Mammary epithelial cell (primary cell): Measurements from ENCODE around the gene SURF6.

ENCODE experiments used
- EZH2 ChIP-seq: IDR thresholded peaks from 2 replicates; pipeline ENCODE4 v1.6.1; 2012; ENCODE audit warnings: low read length, inconsistent platforms, borderline replicate concordance
- TF ChIP-seq, protein P1 (sequence below), 2 donors: IDR thresholded peaks in 1 of 2; conservative IDR thresholded peaks in 1 of 2; 2 replicates each; pipeline ENCODE4 v1.5.1; 2011 to 2012; ENCODE audit warnings: inconsistent platforms in 2 of 2, low read length in 2 of 2, mild to moderate bottlenecking in 2 of 2, control low read depth in 1 of 2, low read depth in 1 of 2; ENCODE audit not compliant: insufficient read depth in 1 of 2; ENCODE audit errors: extremely low read depth in 1 of 2

DNA sequence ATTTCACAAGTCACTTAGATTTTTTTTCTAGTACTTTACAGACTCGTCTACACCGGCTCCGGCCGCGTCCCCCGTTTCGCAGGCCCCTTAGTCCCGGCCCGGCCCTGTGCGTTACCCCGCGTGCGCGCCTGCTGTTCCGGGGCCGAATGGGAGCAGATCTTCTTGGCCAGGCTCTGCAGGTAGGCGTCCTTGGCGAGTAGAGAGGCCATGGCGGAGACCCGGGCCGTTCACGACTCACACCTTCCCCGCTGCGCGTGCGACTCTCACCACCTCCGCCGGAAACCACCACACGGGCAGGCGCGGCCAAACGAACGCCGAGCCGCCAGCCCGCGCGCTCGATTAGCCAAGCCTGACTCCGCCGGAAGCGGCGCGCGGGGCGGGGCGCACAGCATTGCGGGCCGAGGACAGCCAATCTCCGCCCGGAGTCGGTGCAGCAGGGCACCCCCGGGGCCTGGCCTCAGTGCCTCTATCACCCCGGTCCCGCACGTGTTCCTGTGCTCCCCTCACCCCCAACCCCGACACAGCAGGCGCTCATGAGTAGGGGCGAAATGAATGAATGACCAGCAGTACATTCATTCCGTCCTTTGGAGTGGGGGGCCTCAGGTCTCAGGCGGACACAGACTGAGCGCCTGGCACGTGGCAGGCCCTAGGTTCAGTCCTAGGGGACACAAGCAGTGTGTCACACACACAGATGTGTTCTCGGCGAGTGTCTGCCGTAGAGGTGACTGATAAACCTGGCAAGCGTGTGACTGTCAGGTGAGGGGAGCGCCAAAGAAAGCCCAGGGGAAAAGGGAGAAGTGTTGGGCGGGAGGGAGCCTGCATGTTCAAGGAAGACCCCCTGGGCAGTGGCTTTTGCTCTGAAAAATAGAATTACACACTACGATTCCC lies at the start of gene SURF6:
- TF ChIP-seq, protein P1, sequence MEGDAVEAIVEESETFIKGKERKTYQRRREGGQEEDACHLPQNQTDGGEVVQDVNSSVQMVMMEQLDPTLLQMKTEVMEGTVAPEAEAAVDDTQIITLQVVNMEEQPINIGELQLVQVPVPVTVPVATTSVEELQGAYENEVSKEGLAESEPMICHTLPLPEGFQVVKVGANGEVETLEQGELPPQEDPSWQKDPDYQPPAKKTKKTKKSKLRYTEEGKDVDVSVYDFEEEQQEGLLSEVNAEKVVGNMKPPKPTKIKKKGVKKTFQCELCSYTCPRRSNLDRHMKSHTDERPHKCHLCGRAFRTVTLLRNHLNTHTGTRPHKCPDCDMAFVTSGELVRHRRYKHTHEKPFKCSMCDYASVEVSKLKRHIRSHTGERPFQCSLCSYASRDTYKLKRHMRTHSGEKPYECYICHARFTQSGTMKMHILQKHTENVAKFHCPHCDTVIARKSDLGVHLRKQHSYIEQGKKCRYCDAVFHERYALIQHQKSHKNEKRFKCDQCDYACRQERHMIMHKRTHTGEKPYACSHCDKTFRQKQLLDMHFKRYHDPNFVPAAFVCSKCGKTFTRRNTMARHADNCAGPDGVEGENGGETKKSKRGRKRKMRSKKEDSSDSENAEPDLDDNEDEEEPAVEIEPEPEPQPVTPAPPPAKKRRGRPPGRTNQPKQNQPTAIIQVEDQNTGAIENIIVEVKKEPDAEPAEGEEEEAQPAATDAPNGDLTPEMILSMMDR (conservative IDR thresholded peaks at IDR 0.05 in 1 of 2, IDR thresholded peaks at IDR 0.05 in 1 of 2; ENCODE audit: extremely low read depth in 1 of 2, insufficient read depth in 1 of 2, low read depth in 1 of 2, low read length in 2 of 2): no peak
- no peak for TF ChIP-seq EZH2
